HG02884 (cell line): ENCODE results near the gene RAB43.
A peak's percentile ranks its signal among the peaks of the same experiment; 100 is the strongest.
"Not testable (repeated sequence)": the region's sequence is repeated elsewhere in the genome, so short reads cannot be mapped to it uniquely, and the experiment has no call there.

Experiments used
- ATAC-seq: cut with Tn5 transposase; IDR thresholded peaks from one replicate; pipeline ENCODE4 v1.9.1; 2021; ENCODE audit warnings: mild to moderate bottlenecking, moderate library complexity; ENCODE audit not compliant: unreplicated experiment

RAB43 gene

GRCh38 chr3:129122412-129123011, 908 bp upstream of the RAB43 start:
- no peak for ATAC-seq

GRCh38 chr3:129121016-129121791, 400 bp downstream of the RAB43 start:
- ATAC-seq, result no peak

DNA sequence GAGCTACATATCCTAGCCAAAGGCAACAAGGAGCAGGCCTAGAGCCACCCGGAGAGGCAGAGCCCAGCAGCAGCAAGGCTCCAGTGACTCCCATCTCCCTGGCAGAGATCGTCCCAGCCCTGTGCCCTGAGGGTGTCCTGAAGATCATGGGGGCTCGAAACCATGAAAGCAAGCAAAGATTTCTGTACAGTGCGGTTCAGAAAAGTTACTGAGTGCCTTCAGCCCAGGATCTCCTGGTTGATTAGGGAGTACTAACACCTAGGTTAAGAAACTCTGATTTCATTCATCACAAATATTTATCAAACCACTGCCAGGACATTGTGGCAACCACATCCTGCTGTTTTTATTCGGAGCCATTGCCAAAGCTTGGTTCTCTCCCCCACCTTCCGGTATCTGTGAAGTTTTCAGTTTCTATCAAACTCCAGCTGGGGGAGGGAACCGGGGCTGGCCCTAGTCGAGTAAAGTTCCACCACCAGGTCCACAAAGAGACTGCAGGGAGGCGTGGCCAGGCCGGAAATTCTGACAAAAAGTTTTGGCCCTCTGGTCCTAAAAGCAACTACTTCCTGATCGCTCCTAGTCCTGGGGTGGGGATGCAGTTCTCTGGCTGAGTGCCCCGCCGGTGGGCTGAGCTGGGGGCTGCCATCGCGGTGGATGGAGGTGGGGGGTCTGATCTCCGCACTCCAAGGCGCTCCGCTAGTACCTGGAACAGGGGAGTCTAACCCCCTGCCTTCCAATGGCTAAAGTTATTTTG, 1.2 kb downstream of the RAB43 start:
- peak; percentile 76 for ATAC-seq

GRCh38 chr3:129119365-129120100, 2.1 kb downstream of the RAB43 start:
- ATAC-seq, result no peak

DNA sequence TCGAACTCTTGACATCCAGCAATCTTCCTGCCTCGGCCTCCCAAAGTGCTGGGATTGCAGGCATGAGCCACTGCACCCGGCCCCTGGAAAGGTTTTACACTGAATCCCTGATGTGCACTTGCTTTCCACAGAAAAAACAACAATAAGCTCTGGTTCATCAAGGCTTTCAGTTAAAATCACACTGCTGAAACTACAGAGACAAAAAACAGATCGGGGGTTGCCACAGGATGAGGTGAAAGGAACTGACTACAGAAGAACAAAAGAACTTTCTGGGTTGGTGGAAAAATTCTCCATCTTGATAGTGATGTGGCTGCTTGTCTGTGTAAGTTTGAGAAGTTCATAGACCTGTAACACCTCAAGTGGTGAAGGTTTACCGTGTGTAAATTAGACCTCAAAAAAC, 2.9 kb downstream of the RAB43 start:
- no peak for ATAC-seq

- no peak for ATAC-seq
These were observed 4.5 kb downstream of the RAB43 start for GRCh38 chr3:129117134-129117533.

DNA sequence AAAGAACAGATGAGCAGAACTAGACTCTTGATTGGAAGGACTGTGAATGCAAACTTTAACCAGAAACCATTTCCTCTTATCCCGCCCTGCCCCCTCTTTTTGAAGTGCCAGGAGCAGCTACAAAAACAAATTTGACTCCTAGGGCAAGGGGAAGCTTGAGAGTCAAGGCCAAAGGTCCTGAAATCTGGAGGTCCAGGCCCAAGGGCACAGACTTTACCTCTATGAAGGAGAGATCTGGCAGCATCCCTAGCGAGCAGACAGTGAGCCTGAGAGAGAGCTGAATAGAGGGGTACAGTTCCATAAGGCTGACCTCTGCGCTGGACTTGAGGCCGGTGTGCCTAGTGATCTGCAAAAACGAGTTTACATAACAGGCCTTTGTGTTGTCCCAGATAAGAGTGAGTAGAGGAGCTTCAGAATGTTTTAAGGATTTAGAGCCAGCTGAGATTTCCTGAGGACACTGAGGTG, 5.1 kb downstream of the RAB43 start:
- no peak for ATAC-seq

DNA sequence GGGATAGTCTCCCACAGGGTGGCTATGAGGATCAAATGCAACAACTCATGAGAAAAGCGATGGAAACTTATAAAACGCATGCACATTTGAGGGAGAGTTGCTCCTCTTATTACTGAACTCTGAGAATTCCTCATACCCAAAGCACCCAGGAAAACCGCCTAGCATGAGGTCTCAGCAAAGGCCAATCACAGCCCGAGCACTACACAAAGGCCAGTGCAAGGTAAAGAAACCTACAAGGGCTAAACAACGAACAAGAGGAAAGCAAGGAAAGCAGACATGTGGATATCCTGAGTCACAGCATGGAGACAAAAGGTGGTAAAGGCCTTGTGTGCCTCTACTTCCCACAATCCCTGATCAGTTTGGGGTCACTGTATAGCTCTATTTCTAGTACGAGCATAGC, 7.1 kb downstream of the RAB43 start:
- ATAC-seq, result no peak

GRCh38 chr3:129112308-129113052, 9.1 kb downstream of the RAB43 start:
- ATAC-seq, result no peak

GRCh38 chr3:129111076-129111780, 10.4 kb downstream of the RAB43 start:
- ATAC-seq, result not testable (repeated sequence)

DNA sequence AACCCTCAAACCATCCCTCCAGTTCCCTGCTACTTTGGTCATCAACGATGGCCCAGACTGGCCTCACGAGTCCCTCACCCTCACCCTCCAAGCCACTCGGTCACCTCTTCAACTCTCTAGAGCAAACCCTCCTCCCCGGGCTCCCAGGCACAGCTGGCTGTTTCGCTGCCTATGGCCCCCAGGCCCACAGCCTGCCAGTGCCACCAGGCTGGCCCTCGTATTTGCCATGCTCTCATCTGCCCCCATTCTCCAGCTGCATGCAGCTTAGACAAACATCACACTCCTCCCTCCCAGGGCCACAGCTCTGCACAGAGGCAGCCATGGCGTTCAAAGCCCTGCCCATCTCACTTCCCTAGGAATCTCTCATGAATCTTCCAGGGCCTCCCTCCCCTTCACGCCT, 13.8 kb downstream of the RAB43 start:
- ATAC-seq, result no peak

- no peak for ATAC-seq
These were observed 14.6 kb downstream of the RAB43 start for GRCh38 chr3:129106866-129107565.

DNA sequence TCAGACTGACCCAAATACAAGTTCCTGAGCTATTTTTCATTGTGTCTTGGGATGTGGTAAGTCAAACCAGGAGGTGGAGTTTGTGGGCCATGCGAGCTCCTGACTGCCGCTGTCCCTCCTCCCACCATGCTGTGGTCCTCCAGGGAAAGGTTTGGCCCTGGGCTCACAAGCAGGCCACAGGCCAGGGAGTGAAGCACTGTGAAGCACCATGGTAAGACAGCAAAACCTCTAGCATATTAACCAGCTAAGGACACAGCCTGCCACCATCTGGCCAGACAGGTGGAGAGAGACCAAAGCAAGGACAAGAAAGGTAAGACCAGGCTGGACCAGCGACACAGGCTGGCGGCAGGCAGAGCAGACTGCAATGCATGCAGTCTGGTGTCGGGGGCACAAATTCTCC, 15.3 kb downstream of the RAB43 start:
- ATAC-seq, result no peak

- ATAC-seq, result no peak
These were observed 15.7 kb downstream of the RAB43 start for GRCh38 chr3:129105862-129106261.

DNA sequence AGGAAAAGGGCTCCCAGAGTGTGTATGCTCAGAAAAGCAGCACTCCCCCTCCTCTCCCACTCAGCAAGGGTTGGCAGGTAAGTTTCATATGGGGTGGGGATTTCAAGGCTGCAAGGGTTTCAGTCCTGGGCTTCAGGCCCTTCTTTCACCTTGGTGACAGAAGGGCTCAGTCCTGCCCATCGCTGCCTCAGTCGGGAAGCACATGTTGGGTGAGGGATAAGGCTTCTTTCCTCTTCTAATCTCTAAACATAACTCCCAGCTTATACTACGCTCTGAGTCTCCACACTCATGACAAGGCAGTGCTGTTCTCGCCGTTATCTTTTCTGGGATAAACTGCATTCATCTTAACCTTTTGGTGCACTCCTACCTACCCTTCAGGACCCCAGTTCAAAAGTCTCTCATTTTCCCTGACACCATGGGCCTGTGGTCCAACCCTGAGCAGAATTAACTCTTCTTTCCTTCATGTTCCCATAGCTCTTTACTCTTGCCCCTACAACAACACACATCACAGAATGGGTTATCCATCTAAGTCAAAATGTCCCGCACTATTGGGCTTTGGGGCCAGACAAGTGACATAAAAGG, 17.0 kb downstream of the RAB43 start:
- ATAC-seq, result no peak

- ATAC-seq, result no peak
These were observed 17.6 kb downstream of the RAB43 start for GRCh38 chr3:129104051-129104450.

DNA sequence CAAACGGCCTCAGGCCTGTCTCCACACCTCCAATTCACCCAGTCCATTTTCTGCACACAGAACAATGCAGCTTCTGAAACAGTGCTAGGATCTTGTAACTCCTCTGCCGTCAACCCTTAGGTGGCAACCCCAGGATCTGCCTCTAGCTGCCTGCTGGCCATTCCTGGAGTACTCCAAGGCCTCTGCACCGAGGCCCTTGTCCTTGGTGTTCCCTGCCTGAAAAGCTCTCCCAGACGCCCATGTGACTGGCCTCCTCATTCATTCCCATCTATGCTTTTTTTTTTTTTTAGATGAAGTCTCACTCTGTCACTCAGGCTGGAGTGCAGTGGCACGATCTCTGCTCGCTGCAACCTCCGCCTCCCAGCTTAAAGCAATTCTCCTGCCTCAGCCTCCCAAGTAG, 18.3 kb downstream of the RAB43 start:
- ATAC-seq, result no peak

DNA sequence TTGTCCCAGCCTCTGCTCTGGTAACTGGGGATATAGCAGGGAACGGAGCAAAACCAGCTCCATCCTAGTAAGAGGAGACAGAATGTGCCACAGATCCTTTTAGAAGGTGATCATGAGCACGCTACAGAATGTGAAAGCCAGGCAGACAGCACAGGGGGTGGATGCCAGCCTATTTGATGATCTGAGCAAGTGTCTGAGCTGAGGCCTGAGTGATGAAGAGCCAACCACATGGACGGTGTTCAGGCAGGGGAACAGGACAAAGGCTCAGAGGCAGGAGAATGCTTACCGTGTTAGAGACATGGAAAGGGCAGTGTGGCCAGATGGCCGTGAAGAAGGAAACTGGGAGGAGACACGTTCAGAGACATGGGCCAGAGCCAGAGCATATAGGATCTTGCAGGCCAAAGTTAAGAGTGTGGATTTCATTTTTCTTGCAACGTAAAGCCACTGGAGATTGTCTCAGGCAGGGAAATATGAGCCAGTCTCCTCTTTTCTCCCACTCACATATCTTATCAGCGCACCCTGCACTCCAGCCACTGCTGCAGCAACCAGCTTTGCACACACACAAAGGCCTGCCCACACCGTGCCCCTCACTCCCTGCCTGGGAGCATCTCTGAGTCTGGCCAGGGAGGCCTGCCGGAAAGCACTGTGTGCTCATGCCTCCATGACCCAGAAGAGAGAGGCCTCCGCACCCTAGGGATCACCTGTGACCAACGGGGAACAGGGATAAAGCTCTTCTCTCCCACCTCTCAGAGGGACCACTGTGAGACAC, 20.1 kb downstream of the RAB43 start:
- ATAC-seq, result no peak
